Measurements from ENCODE around the gene MUC3A.
"Not testable (repeated sequence)": the region's sequence is repeated elsewhere in the genome, so short reads cannot be mapped to it uniquely, and the experiment has no call there.

GRCh38 chr7:101000025-101000424, 50.7 kb downstream of the MUC3A start:
- TF ChIP-seq SIN3A (IDR thresholded peaks at IDR 0.05; ENCODE audit: borderline replicate concordance, low read depth, low read length); EZH2phosphoT487 (IDR thresholded peaks at IDR 0.05; ENCODE audit: borderline replicate concordance, low read depth); RAD21 (IDR thresholded peaks at IDR 0.05; ENCODE audit: low read length); CTCF (IDR thresholded peaks at IDR 0.05); REST (IDR thresholded peaks at IDR 0.05; ENCODE audit: low read depth, low read length); TEAD4 (IDR thresholded peaks at IDR 0.05; ENCODE audit: borderline replicate concordance, insufficient read depth): not testable (repeated sequence)
